GM12878 (cell line): Measurements from ENCODE around the gene IQSEC2. TPM values are rescaled to one million over a fixed set of nuclear protein-coding genes. Genes with fewer than 3 reads are reported as not detected.

Experiments used
- BACH1 ChIP-seq: fragments of 450-650 bp; IDR thresholded peaks from 2 replicates; pipeline ENCODE4 v1.6.1; 2017; ENCODE audit warnings: mild to moderate bottlenecking, borderline replicate concordance
- CBX3 ChIP-seq: fragments of 200-600 bp; sonication (generic); IDR thresholded peaks from 2 replicates; pipeline ENCODE4 v1.6.1; 2016; ENCODE audit warnings: low read depth, borderline replicate concordance
- CHD2 ChIP-seq: IDR thresholded peaks from 2 replicates; pipeline ENCODE4 v1.6.1; 2011; ENCODE audit warnings: low read depth, low read length, improper control_type of control experiment, borderline replicate concordance
- EGR1 ChIP-seq, 2 experiments: IDR thresholded peaks; 1 replicate in 1 of 2; 2 replicates in 1 of 2; pipeline ENCODE4 v1.6.1; 2011 to 2012; ENCODE audit warnings: low read depth in 2 of 2, low read length in 2 of 2, borderline replicate concordance in 1 of 2, mild to moderate bottlenecking in 1 of 2, moderate library complexity in 1 of 2
- ETV6 ChIP-seq, 2 experiments: fragments of 450-650 bp in 1 of 2; IDR thresholded peaks in 1 of 2; conservative IDR thresholded peaks in 1 of 2; 2 replicates each; pipeline ENCODE4 v1.6.1; 2014; ENCODE audit warnings: antibody characterized with exemption in 1 of 2, borderline replicate concordance in 1 of 2, low read depth in 1 of 2, mild to moderate bottlenecking in 1 of 2, moderate library complexity in 1 of 2
- IKZF2 ChIP-seq, 2 experiments: fragments of 450-650 bp; IDR thresholded peaks; 2 replicates each; pipeline ENCODE4 v1.6.1; 2017; ENCODE audit warnings: mild to moderate bottlenecking in 2 of 2, moderate library complexity in 2 of 2
- JUNB ChIP-seq: IDR thresholded peaks from 2 replicates; pipeline ENCODE4 v1.6.1; 2016; ENCODE audit warnings: antibody characterized with exemption, mild to moderate bottlenecking
- JUND ChIP-seq: IDR thresholded peaks from 2 replicates; pipeline ENCODE4 v1.6.1; 2012; ENCODE audit warnings: low read depth, mild to moderate bottlenecking, low read length, improper control_type of control experiment, moderate library complexity
- MAX ChIP-seq: IDR thresholded peaks from 2 replicates; pipeline ENCODE4 v1.6.1; 2012; ENCODE audit warnings: low read depth, low read length, improper control_type of control experiment
- MEF2A ChIP-seq: IDR thresholded peaks from 2 replicates; pipeline ENCODE4 v1.6.1; 2011; ENCODE audit warnings: low read depth, mild to moderate bottlenecking, low read length, moderate library complexity; ENCODE audit not compliant: insufficient read depth
- MXI1 ChIP-seq: fragments of 150-350 bp; IDR thresholded peaks from 2 replicates; pipeline ENCODE4 v1.6.1; 2011; ENCODE audit warnings: low read depth, mild to moderate bottlenecking, inconsistent platforms, low read length, improper control_type of control experiment
- NBN ChIP-seq: fragments of 450-650 bp; IDR thresholded peaks from 2 replicates; pipeline ENCODE4 v1.6.1; 2016
- NFIC ChIP-seq: IDR thresholded peaks from 2 replicates; pipeline ENCODE4 v1.6.1; 2012; ENCODE audit warnings: low read depth, mild to moderate bottlenecking, inconsistent platforms, low read length, moderate library complexity
- NR2C2 ChIP-seq: IDR thresholded peaks from 2 replicates; pipeline ENCODE4 v1.6.1; 2011; ENCODE audit warnings: borderline replicate concordance, low read depth; ENCODE audit not compliant: control insufficient read depth, insufficient read length
- POLR2AphosphoS2 ChIP-seq: IDR thresholded peaks from 2 replicates; pipeline ENCODE4 v1.6.1; 2011; ENCODE audit warnings: low read depth, mild to moderate bottlenecking, low read length, improper control_type of control experiment, moderate library complexity
- POLR2AphosphoS5 ChIP-seq: IDR thresholded peaks from 2 replicates; pipeline ENCODE4 v1.6.1; 2011; ENCODE audit warnings: mild to moderate bottlenecking, low read length, inconsistent platforms
- SMC3 ChIP-seq: IDR thresholded peaks from 2 replicates; pipeline ENCODE4 v1.6.1; 2011; ENCODE audit warnings: low read length, improper control_type of control experiment, borderline replicate concordance
- STAT3 ChIP-seq: IDR thresholded peaks from 2 replicates; pipeline ENCODE4 v1.6.1; 2011; ENCODE audit warnings: low read depth, low read length, improper control_type of control experiment
- TAF1 ChIP-seq: IDR thresholded peaks from 2 replicates; pipeline ENCODE4 v1.6.1; 2011; ENCODE audit warnings: mild to moderate bottlenecking, low read depth, low read length, borderline replicate concordance
- TCF12 ChIP-seq: IDR thresholded peaks from 2 replicates; pipeline ENCODE4 v1.6.1; 2011; ENCODE audit warnings: low read depth, mild to moderate bottlenecking, low read length
- ZBED1 ChIP-seq: IDR thresholded peaks from 2 replicates; pipeline ENCODE4 v1.6.1; 2016; ENCODE audit warnings: borderline replicate concordance
- polyA plus RNA-seq, 11 experiments: library from polyadenylated mRNA; depleted of rRNA in 4 of 11; unstranded in 6 of 11; stranded (reverse) in 5 of 11; fragments of >200 nt; fragmentation: Nextera tagmentation in 4 of 11; fragmentation: Illumina TruSeq in 1 of 11; extraction: Ambion mirVana in 4 of 11; extraction: Trizol in 1 of 11; gene quantifications; 1 replicate in 1 of 11; 2 replicates in 10 of 11; pipeline versions ENCODE4 v1.2.1 to v1.2.3, GENCODE V29; 2011 to 2016; ENCODE audit warnings: inconsistent platforms in 2 of 11, missing spikeins in 2 of 11, low read depth in 1 of 11
- total RNA-seq, 4 experiments: library from RNA; depleted of rRNA in 3 of 4; stranded (reverse); fragments of >200 nt in 3 of 4; fragmentation: Illumina TruSeq in 1 of 4; extraction: Trizol in 1 of 4; gene quantifications; 2 replicates each; pipeline versions ENCODE4 v1.2.1 to v1.2.3, GENCODE V29; 2013 to 2021

The IQSEC2 gene
- total and polyA plus RNA-seq, 10 of the 15 experiments (the other 5 are each of a cell fraction or from before 2014, with no cell fraction given): 0.01 to 0.23 (median 0.04) TPM; not detected in 3

- TF ChIP-seq IKZF2 (IDR thresholded peaks at IDR 0.05) (no peak), NR2C2 (no peak), MEF2A (no peak), ETV6 (conservative IDR thresholded peaks at IDR 0.05 in 1 of 2, IDR thresholded peaks at IDR 0.05 in 1 of 2; ENCODE audit: borderline replicate concordance in 1 of 2, low read depth in 1 of 2) (no peak), CHD2 (no peak), EGR1 (IDR thresholded peaks at IDR 0.05; ENCODE audit: borderline replicate concordance in 1 of 2, low read depth in 2 of 2, low read length in 2 of 2) (no peak), JUNB (no peak), POLR2AphosphoS5 (no peak), CBX3 (no peak), TCF12 (no peak), MXI1 (no peak), STAT3 (no peak), MAX (no peak), SMC3 (peak; percentile 77), JUND (no peak), NBN (no peak), POLR2AphosphoS2 (no peak), NFIC (no peak), TAF1 (no peak), BACH1 (no peak), ZBED1 (no peak)
Observed at GRCh38 chrX:53317365-53318069, 36.1 kb upstream of the IQSEC2 start (continued).
